Loucy (cell line): ENCODE measurements around the gene TTI1.

Experiments used
- H2AFZ ChIP-seq: fragments of 200-600 bp; sonication (generic); 2 replicates; pipeline ENCODE4 v1.6.0; 2016; ENCODE audit warnings: antibody characterized with exemption, mild to moderate bottlenecking, low read length, moderate library complexity
- H3F3A ChIP-seq: fragments of 200-600 bp; 2 replicates; pipeline ENCODE4 v1.6.0; 2016; ENCODE audit warnings: antibody characterized with exemption, low read depth, mild to moderate bottlenecking
- H3K27me3 ChIP-seq: fragments of 200-600 bp; sonication (generic); 2 replicates; pipeline ENCODE4 v1.6.1; 2014; ENCODE audit warnings: low read length, mild to moderate bottlenecking; ENCODE audit not compliant: insufficient read depth, poor library complexity, severe bottlenecking
- H3K36me3 ChIP-seq: fragments of 200-600 bp; sonication (generic); 2 replicates; pipeline ENCODE4 v1.6.1; 2016; ENCODE audit warnings: low read length; ENCODE audit not compliant: insufficient read depth
- H3K4me1 ChIP-seq: fragments of 200-600 bp; sonication (generic); 2 replicates; pipeline ENCODE4 v1.5.1; 2014; ENCODE audit warnings: low read length, mild to moderate bottlenecking; ENCODE audit not compliant: insufficient read depth, poor library complexity, severe bottlenecking
- H3K4me2 ChIP-seq: fragments of 200-600 bp; sonication (generic); 2 replicates; pipeline ENCODE4 v1.6.0; 2014; ENCODE audit warnings: antibody characterized with exemption, low read length, low read depth, mild to moderate bottlenecking; ENCODE audit not compliant: poor library complexity, severe bottlenecking
- H3K4me3 ChIP-seq: fragments of 200-600 bp; sonication (generic); 2 replicates; pipeline ENCODE4 v1.5.1; 2014; ENCODE audit warnings: low read length, mild to moderate bottlenecking, mixed read lengths; ENCODE audit not compliant: poor library complexity, severe bottlenecking
- H3K79me2 ChIP-seq: fragments of 200-600 bp; sonication (generic); 2 replicates; pipeline ENCODE4 v1.6.1; 2014; ENCODE audit warnings: low read length; ENCODE audit not compliant: insufficient read depth
- H3K9ac ChIP-seq: fragments of 200-600 bp; sonication (generic); 2 replicates; pipeline ENCODE4 v1.6.0; 2014; ENCODE audit warnings: mild to moderate bottlenecking, low read depth, low read length, moderate library complexity; ENCODE audit not compliant: poor library complexity, severe bottlenecking
- H3K9me2 ChIP-seq: fragments of 200-600 bp; sonication (generic); replicated peaks from 2 replicates; pipeline ENCODE4 v1.6.1; 2016; ENCODE audit warnings: low read depth, low read length, mixed read lengths
- H3K9me3 ChIP-seq: fragments of 200-600 bp; sonication (generic); 2 replicates; pipeline ENCODE4 v1.6.1; 2014; ENCODE audit warnings: mild to moderate bottlenecking, antibody characterized with exemption, low read length, low read depth; ENCODE audit not compliant: insufficient read depth
- H4K20me1 ChIP-seq: fragments of 200-600 bp; sonication (generic); 2 replicates; pipeline ENCODE4 v1.6.0; 2014; ENCODE audit warnings: antibody characterized with exemption, low read length, mild to moderate bottlenecking; ENCODE audit not compliant: insufficient read depth, poor library complexity, severe bottlenecking
- EZH2phosphoT487 ChIP-seq: fragments of 200-600 bp; IDR thresholded peaks from 2 replicates; pipeline ENCODE4 v1.6.1; 2018; ENCODE audit warnings: antibody characterized with exemption, mild to moderate bottlenecking, moderate library complexity, borderline replicate concordance
- TF ChIP-seq, protein P1 (sequence below): fragments of 200-600 bp; sonication (generic); conservative IDR thresholded peaks from 2 replicates; pipeline ENCODE4 v1.5.1; 2014; ENCODE audit warnings: mild to moderate bottlenecking, antibody characterized with exemption, low read length

Gene TTI1

DNA sequence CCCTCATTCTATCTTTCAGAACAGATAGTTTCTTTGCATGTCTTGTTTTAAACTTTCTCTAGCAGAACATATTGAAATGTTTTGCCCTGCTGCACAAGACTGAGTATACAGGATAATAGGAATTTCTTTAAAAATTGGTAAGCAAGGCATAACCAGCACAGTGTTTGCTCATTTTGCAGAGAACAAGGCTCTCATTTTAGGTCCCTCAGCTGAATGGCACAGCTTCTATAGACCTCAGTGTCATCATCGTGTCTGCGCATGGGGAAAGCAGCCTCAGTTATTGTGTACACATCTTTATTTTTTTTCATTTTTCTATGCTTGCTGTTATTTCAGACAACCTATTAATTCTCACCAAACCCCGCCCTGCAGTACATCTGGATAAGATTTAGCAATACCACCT lies 35.7 kb downstream of the TTI1 start:
- H2AFZ ChIP-seq: no peak overlapping the region
- H3K4me2 ChIP-seq: no peak overlapping the region
- no peaks in the 10 kb centered on the region for H3K27me3 ChIP-seq
- H3K4me3 ChIP-seq: no peak overlapping the region
- peaks cover 87% of the 10 kb centered on the region; the same call in 1 of the 2 replicates for H3K36me3 ChIP-seq
- H3K9me2 ChIP-seq: no peaks in the 10 kb centered on the region
- H3K9me3 ChIP-seq: no peaks in the 10 kb centered on the region
- no peaks in the 10 kb centered on the region for H3F3A ChIP-seq
- no peak overlapping the region for H3K9ac ChIP-seq
- H3K4me1 ChIP-seq: peaks cover 4% of the 10 kb centered on the region
- no peaks in the 10 kb centered on the region for H3K79me2 ChIP-seq
- no peak for TF ChIP-seq EZH2phosphoT487
- TF ChIP-seq, protein P1, sequence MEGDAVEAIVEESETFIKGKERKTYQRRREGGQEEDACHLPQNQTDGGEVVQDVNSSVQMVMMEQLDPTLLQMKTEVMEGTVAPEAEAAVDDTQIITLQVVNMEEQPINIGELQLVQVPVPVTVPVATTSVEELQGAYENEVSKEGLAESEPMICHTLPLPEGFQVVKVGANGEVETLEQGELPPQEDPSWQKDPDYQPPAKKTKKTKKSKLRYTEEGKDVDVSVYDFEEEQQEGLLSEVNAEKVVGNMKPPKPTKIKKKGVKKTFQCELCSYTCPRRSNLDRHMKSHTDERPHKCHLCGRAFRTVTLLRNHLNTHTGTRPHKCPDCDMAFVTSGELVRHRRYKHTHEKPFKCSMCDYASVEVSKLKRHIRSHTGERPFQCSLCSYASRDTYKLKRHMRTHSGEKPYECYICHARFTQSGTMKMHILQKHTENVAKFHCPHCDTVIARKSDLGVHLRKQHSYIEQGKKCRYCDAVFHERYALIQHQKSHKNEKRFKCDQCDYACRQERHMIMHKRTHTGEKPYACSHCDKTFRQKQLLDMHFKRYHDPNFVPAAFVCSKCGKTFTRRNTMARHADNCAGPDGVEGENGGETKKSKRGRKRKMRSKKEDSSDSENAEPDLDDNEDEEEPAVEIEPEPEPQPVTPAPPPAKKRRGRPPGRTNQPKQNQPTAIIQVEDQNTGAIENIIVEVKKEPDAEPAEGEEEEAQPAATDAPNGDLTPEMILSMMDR: no peak
- H4K20me1 ChIP-seq: peaks cover 3% of the 10 kb centered on the region

DNA sequence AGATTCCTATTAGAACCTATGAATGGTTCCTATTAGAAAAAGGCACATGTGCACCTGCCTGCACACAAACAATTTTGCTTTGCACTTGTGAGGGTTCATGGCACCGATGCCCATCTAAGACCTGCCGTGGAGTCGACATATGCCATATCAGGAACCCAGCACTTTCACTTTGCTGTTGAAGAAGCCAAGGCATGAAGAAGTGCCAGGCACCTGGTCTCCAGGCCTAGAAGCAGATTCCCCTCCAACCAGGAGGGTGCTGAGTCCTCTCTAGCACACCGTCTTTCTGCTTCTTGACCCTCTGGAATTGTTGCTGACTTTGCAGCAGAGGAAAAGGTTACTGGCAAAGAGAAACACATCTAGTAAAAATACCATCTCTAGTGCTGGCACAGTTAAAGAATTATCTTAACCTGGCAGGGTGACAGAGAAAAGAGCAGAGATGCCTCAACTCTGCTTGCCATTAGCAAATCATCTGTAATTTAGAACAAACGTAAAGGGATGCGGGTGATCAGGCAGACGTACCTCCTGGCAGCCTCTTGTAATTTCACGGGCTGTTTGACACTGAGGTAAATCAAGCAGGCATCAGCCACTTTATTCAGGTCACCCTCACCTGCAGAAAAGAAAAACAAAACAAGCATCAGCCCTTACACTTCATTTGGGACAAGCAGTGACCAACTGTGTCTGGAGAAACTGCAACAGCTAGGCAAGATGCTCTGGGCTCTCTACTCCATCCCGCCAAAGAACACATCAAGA lies 37.2 kb downstream of the TTI1 start:
- H3F3A ChIP-seq: no peaks in the 10 kb centered on the region
- peaks cover 3% of the 10 kb centered on the region for H4K20me1 ChIP-seq
- no peaks in the 10 kb centered on the region for H3K9me2 ChIP-seq
- TF ChIP-seq, protein P1: no peak
- no peak for TF ChIP-seq EZH2phosphoT487
- H3K27me3 ChIP-seq: no peaks in the 10 kb centered on the region
- no peak overlapping the region for H3K4me2 ChIP-seq
- no peaks in the 10 kb centered on the region for H3K79me2 ChIP-seq
- no peak overlapping the region for H3K4me3 ChIP-seq
- H3K9me3 ChIP-seq: no peaks in the 10 kb centered on the region
- H3K36me3 ChIP-seq: peaks cover 82% of the 10 kb centered on the region; the same call in 1 of the 2 replicates
- H2AFZ ChIP-seq: no peak overlapping the region
- no peak overlapping the region for H3K9ac ChIP-seq
- H3K4me1 ChIP-seq: peaks cover 10% of the 10 kb centered on the region

DNA sequence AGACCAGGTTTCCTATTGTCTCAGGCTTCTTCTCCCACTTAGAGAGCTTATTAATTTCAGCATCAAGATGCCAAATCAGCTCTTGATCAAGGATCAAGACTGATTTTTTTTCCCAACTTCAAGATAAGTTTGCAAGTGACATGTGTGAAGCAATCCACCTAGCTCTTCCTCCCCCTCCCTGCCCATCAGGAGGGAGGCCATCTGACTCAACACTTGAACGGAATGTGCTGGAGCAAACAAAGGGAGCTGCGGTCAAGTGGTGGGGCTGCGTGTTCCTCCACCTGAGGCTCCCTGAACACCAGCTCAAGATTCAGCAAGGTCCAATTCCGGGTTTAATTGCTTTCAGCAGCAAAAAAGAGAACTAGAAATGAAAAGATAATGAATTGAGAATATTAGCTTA lies 38.7 kb downstream of the TTI1 start:
- Histone ChIP-seq H2AFZ (no peak overlapping the region), H3K4me2 (no peak overlapping the region), H3K9me2 (no peaks in the 10 kb centered on the region), H3K4me1 (peaks cover 25% of the 10 kb centered on the region), H3K9ac (no peak overlapping the region), H3K27me3 (no peaks in the 10 kb centered on the region), H3K9me3 (no peaks in the 10 kb centered on the region), H3F3A (no peaks in the 10 kb centered on the region), H3K79me2 (no peaks in the 10 kb centered on the region), H3K4me3 (no peak overlapping the region), H4K20me1 (peaks cover 3% of the 10 kb centered on the region), H3K36me3 (peaks cover 68% of the 10 kb centered on the region)
- TF ChIP-seq, protein P1: no peak
- no peak for TF ChIP-seq EZH2phosphoT487
